Upper lobe of left lung (tissue), 4 donors: ENCODE data around the gene MBLAC2.

Source experiments
- EP300 ChIP-seq, 4 donors: sonication (generic); formaldehyde crosslinking; IDR thresholded peaks; one replicate each; pipeline ENCODE4 v1.5.1; 2017; ENCODE audit warnings: antibody characterized with exemption in 4 of 4, control low read depth in 2 of 4
- POLR2A ChIP-seq, 4 donors: fragments of 450-650 bp; IDR thresholded peaks; one replicate each; pipeline ENCODE4 v1.5.1; 2016 to 2017; ENCODE audit warnings: antibody characterized with exemption in 4 of 4, mild to moderate bottlenecking in 2 of 4
- POLR2AphosphoS5 ChIP-seq, 2 donors: sonication (generic); formaldehyde crosslinking; IDR thresholded peaks; one replicate each; pipeline ENCODE4 v1.5.1; 2017; ENCODE audit warnings: antibody characterized with exemption in 2 of 2
- TF ChIP-seq, protein P1 (sequence below), 6 experiments: fragments of 450-650 bp in 4 of 6; fragments of 200-600 bp in 2 of 6; sonication (generic) in 2 of 6; IDR thresholded peaks; one replicate each; pipeline ENCODE4 v1.5.1; 2016 to 2019; ENCODE audit warnings: antibody characterized with exemption in 6 of 6

DNA sequence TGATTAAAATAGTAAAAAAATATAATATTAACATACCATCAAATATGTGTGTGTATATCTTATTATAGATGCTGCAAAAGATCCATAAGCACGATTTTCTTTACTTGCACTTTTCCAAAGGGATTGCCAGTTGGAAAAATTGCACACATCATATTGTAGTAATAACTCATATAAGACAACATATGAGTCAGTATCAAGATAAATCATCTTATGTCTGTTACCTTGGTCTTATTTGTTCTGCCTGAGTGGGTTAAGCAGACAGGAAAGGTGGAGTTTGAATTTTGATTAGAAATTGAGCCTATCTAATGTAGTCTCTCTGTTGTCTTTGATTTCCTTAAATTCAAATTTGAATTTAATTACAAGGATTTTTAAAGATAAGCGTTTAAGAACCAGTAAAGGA, 30.2 kb upstream of the MBLAC2 start:
- TF ChIP-seq, protein P1, sequence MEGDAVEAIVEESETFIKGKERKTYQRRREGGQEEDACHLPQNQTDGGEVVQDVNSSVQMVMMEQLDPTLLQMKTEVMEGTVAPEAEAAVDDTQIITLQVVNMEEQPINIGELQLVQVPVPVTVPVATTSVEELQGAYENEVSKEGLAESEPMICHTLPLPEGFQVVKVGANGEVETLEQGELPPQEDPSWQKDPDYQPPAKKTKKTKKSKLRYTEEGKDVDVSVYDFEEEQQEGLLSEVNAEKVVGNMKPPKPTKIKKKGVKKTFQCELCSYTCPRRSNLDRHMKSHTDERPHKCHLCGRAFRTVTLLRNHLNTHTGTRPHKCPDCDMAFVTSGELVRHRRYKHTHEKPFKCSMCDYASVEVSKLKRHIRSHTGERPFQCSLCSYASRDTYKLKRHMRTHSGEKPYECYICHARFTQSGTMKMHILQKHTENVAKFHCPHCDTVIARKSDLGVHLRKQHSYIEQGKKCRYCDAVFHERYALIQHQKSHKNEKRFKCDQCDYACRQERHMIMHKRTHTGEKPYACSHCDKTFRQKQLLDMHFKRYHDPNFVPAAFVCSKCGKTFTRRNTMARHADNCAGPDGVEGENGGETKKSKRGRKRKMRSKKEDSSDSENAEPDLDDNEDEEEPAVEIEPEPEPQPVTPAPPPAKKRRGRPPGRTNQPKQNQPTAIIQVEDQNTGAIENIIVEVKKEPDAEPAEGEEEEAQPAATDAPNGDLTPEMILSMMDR (IDR thresholded peaks at IDR 0.05): no peak
- no peak for TF ChIP-seq POLR2A (IDR thresholded peaks at IDR 0.05)
- no peak for TF ChIP-seq POLR2AphosphoS5 (IDR thresholded peaks at IDR 0.05)
- TF ChIP-seq EP300 (IDR thresholded peaks at IDR 0.05): no peak
